ENCODE results near the gene ZNF304. TPM values are rescaled to one million over a fixed set of nuclear protein-coding genes. Genes with fewer than 3 reads are reported as not detected.

The ZNF304 gene
- total and polyA plus RNA-seq, 9 of the 15 experiments (the other 6 are each of a cell fraction or from before 2014, with no cell fraction given): 0.82 to 5.5 (median 3.6) TPM

DNA sequence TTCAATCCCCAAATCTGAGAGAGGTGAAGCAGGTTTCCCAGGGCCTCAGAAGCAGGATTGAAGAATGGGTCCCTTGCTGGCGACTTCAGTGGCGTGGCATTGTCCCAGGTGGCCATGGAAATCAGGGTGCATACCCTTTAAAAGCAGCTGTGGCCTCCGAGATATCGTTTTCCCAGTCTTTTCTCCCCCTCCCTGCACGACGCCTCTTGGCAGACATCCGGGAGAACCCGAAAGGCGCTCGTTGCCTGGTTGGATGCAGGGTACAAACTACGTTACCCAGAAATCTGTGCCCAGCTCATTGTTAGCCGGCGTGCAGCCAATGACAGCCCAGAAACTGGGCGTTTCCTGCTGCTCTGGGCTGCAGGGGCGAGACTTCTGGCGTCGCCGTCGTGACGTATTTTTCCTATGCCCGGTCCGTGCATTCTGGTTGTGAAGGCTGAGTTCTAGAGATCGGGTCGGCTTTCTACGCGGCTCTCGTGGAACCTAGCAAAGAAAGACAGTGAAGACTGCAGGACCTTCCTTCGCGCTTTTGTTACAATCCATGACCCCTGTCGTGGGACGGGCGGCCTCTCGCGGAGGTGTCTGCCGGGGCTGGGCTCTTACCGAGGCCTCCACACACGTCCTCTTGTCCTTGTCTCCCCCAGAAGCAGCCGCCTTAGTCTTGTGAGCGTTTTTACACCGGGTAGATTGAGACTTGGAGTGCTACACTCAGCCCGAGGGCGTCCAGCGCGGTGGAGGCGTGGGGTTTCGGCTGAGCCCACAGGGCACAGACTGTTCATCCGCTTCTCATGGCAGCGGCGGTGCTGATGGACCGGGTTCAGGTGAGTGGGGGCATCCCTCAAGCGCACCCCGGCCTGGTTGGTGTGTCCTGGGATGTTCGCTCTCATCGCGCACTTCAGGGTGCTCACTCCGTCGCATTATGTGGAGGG is at the start of gene ZNF304 (continued):
- TF ChIP-seq ZHX1 (conservative IDR thresholded peaks at IDR 0.05; ENCODE audit: low read length) (no peak), MYBL2 (IDR thresholded peaks at IDR 0.05; ENCODE audit: low read depth) (no peak), MYBL2 (CRISPR knock-in tag; IDR thresholded peaks at IDR 0.05; ENCODE audit: borderline replicate concordance) (no peak), ARID3A (IDR thresholded peaks at IDR 0.05; ENCODE audit: borderline replicate concordance, low read depth, low read length) (no peak), KLF6 (CRISPR knock-in tag; IDR thresholded peaks at IDR 0.05; ENCODE audit: borderline replicate concordance) (no peak), ZEB2 (IDR thresholded peaks at IDR 0.05) (no peak), PHF8 (IDR thresholded peaks at IDR 0.05; ENCODE audit: borderline replicate concordance, low read length) (peak; percentile 77; the same call in 1 of the 2 replicates), KLF13 (tag; IDR thresholded peaks at IDR 0.05; ENCODE audit: borderline replicate concordance, low read depth) (no peak), ZC3H4 (CRISPR knock-in tag; IDR thresholded peaks at IDR 0.05; ENCODE audit: borderline replicate concordance) (no peak), STAT5A (IDR thresholded peaks at IDR 0.05; ENCODE audit: borderline replicate concordance, low read length) (no peak), SIN3B (IDR thresholded peaks at IDR 0.05; ENCODE audit: low read depth) (peak; percentile 86), KLF16 (IDR thresholded peaks at IDR 0.05) (no peak), SIN3A (IDR thresholded peaks at IDR 0.05; ENCODE audit: borderline replicate concordance in 2 of 2, control insufficient read depth in 1 of 2, low read depth in 2 of 2, low read length in 2 of 2) (peak in 1 of 2 experiments; percentile 24; a peak in 2 of 4 replicates), HMGN3 (IDR thresholded peaks at IDR 0.05; ENCODE audit: borderline replicate concordance, extremely low read depth, insufficient read length, low read depth, low read length) (no peak), TRIM28 (IDR thresholded peaks at IDR 0.05) (no peak), MIER1 (IDR thresholded peaks at IDR 0.05; ENCODE audit: low read depth) (no peak), FOXP4 (CRISPR knock-in tag; IDR thresholded peaks at IDR 0.05; ENCODE audit: borderline replicate concordance) (no peak), NONO (IDR thresholded peaks at IDR 0.05; ENCODE audit: low read depth in 2 of 2, low read length in 1 of 2) (no peak), GABPA (tag; conservative IDR thresholded peaks at IDR 0.05; ENCODE audit: low read depth) (peak; percentile 90), ZNF146 (CRISPR knock-in tag; IDR thresholded peaks at IDR 0.05; ENCODE audit: unreplicated experiment) (no peak), ESRRB (CRISPR knock-in tag; IDR thresholded peaks at IDR 0.05; ENCODE audit: borderline replicate concordance) (no peak)
